ENCODE measurements around the gene RAB11FIP3. TPM values are rescaled to one million over a fixed set of nuclear protein-coding genes. Genes with fewer than 3 reads are reported as not detected.

RAB11FIP3 gene
- total and polyA plus RNA-seq, 9 of the 15 experiments (the other 6 are each of a cell fraction or from before 2014, with no cell fraction given) = 0.46 to 13.1 (median 4.3) TPM

GRCh38 chr16:559021-559380 lies 133.6 kb downstream of the RAB11FIP3 start (continued):
- TF ChIP-seq, protein P1, sequence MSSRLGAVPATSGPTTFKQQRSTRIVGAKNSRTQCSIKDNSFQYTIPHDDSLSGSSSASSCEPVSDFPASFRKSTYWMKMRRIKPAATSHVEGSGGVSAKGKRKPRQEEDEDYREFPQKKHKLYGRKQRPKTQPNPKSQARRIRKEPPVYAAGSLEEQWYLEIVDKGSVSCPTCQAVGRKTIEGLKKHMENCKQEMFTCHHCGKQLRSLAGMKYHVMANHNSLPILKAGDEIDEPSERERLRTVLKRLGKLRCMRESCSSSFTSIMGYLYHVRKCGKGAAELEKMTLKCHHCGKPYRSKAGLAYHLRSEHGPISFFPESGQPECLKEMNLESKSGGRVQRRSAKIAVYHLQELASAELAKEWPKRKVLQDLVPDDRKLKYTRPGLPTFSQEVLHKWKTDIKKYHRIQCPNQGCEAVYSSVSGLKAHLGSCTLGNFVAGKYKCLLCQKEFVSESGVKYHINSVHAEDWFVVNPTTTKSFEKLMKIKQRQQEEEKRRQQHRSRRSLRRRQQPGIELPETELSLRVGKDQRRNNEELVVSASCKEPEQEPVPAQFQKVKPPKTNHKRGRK (tag; IDR thresholded peaks at IDR 0.05) = no peak
- TF ChIP-seq NCOR1 (IDR thresholded peaks at IDR 0.05) (no peak), MXI1 (IDR thresholded peaks at IDR 0.05; ENCODE audit: low read depth, low read length) (no peak), FOXJ2 (tag; IDR thresholded peaks at IDR 0.05) (no peak), GTF2A2 (tag; IDR thresholded peaks at IDR 0.05) (no peak)
- TF ChIP-seq, protein P2, sequence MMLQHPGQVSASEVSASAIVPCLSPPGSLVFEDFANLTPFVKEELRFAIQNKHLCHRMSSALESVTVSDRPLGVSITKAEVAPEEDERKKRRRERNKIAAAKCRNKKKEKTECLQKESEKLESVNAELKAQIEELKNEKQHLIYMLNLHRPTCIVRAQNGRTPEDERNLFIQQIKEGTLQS (IDR thresholded peaks at IDR 0.05) = no peak
- TF ChIP-seq, protein P2 (CRISPR knock-in tag; conservative IDR thresholded peaks at IDR 0.05) = no peak
- TF ChIP-seq, protein P3, sequence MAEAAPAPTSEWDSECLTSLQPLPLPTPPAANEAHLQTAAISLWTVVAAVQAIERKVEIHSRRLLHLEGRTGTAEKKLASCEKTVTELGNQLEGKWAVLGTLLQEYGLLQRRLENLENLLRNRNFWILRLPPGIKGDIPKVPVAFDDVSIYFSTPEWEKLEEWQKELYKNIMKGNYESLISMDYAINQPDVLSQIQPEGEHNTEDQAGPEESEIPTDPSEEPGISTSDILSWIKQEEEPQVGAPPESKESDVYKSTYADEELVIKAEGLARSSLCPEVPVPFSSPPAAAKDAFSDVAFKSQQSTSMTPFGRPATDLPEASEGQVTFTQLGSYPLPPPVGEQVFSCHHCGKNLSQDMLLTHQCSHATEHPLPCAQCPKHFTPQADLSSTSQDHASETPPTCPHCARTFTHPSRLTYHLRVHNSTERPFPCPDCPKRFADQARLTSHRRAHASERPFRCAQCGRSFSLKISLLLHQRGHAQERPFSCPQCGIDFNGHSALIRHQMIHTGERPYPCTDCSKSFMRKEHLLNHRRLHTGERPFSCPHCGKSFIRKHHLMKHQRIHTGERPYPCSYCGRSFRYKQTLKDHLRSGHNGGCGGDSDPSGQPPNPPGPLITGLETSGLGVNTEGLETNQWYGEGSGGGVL (CRISPR knock-in tag; IDR thresholded peaks at IDR 0.05) = no peak

Data from K562 (cell line).